K562 (cell line): ENCODE results near the gene SSR4. TPM values are rescaled to one million over a fixed set of nuclear protein-coding genes. Genes with fewer than 3 reads are reported as not detected.
A peak's percentile ranks its signal among the peaks of the same experiment; 100 is the strongest.

Experiments used
- CHD4 ChIP-seq: fragments of 200-600 bp; sonication (generic); IDR thresholded peaks from 3 replicates; pipeline ENCODE4 v1.6.1; 2012; ENCODE audit warnings: low read depth, mild to moderate bottlenecking, mixed read lengths, low read length, inconsistent platforms; ENCODE audit not compliant: insufficient read depth, insufficient replicate concordance, poor library complexity, severe bottlenecking
- CREBBP ChIP-seq: IDR thresholded peaks from one replicate; pipeline ENCODE4 v1.6.1; 2012; ENCODE audit warnings: low read depth, mild to moderate bottlenecking, control low read depth, inconsistent platforms, low read length
- FOXK1 ChIP-seq: sonication (generic); formaldehyde crosslinking; IDR thresholded peaks from 2 replicates; pipeline ENCODE4 v1.8.0; 2022; ENCODE audit warnings: missing genetic modification reagents, mild to moderate bottlenecking, borderline replicate concordance
- HIVEP1 ChIP-seq: fragments of 250-450 bp; sonication (Bioruptor Pico); IDR thresholded peaks from 2 replicates; pipeline ENCODE4 v1.4.0; 2020; ENCODE audit warnings: mild to moderate bottlenecking
- IFI16 ChIP-seq: fragments of 250-450 bp; sonication (Bioruptor Pico); IDR thresholded peaks from 2 replicates; pipeline ENCODE4 v2.1.2; 2022; ENCODE audit warnings: mild to moderate bottlenecking, inconsistent platforms
- MTA1 ChIP-seq: fragments of 450-650 bp; IDR thresholded peaks from 2 replicates; pipeline ENCODE4 v1.6.1; 2017; ENCODE audit warnings: borderline replicate concordance
- NELFE ChIP-seq: IDR thresholded peaks from 2 replicates; pipeline ENCODE4 v1.6.1; 2011; ENCODE audit warnings: mild to moderate bottlenecking; ENCODE audit not compliant: insufficient read depth, insufficient read length
- NR2F6 ChIP-seq: fragments of 450-650 bp; formaldehyde crosslinking; IDR thresholded peaks from 2 replicates; pipeline ENCODE4 v1.4.0; 2020; ENCODE audit warnings: mild to moderate bottlenecking
- OTX1 ChIP-seq: fragments of 450-650 bp; formaldehyde crosslinking; IDR thresholded peaks from 2 replicates; pipeline ENCODE4 v1.4.0; 2022; ENCODE audit warnings: mild to moderate bottlenecking
- RBM25 ChIP-seq: fragments of 200-400 bp; formaldehyde crosslinking; IDR thresholded peaks from 2 replicates; pipeline ENCODE4 v1.6.1; 2018; ENCODE audit warnings: low read length, low read depth, moderate library complexity; ENCODE audit not compliant: severe bottlenecking
- SAFB2 ChIP-seq: fragments of 200-400 bp; formaldehyde crosslinking; IDR thresholded peaks from 2 replicates; pipeline ENCODE4 v1.6.1; 2018; ENCODE audit warnings: borderline replicate concordance, low read length, low read depth, moderate library complexity; ENCODE audit not compliant: severe bottlenecking
- SIN3B ChIP-seq: fragments of 450-650 bp; IDR thresholded peaks from 2 replicates; pipeline ENCODE4 v1.6.1; 2017; ENCODE audit warnings: low read depth, mild to moderate bottlenecking, moderate library complexity
- SP1 ChIP-seq: sonication (generic); formaldehyde crosslinking; IDR thresholded peaks from 2 replicates; pipeline ENCODE4 v1.8.1; 2022; ENCODE audit warnings: mild to moderate bottlenecking, missing genetic modification reagents
- SUPT5H ChIP-seq: fragments of 450-650 bp; IDR thresholded peaks from 2 replicates; pipeline ENCODE4 v1.6.1; 2016
- TAF9B ChIP-seq: fragments of 450-650 bp; IDR thresholded peaks from 2 replicates; pipeline ENCODE4 v1.6.1; 2018; ENCODE audit warnings: mild to moderate bottlenecking; ENCODE audit not compliant: partially characterized antibody
- TBL1XR1 ChIP-seq, 2 experiments: IDR thresholded peaks; 2 replicates each; pipeline ENCODE4 v1.6.1; 2012; ENCODE audit warnings: improper control_type of control experiment in 2 of 2, low read length in 2 of 2, mild to moderate bottlenecking in 1 of 2
- XRCC4 ChIP-seq: IDR thresholded peaks from one replicate; pipeline ENCODE4 v1.6.1; 2011; ENCODE audit not compliant: insufficient read depth, insufficient read length; ENCODE audit errors: extremely low read depth
- ZFP36 ChIP-seq: fragments of 150-350 bp; IDR thresholded peaks from 2 replicates; pipeline ENCODE4 v1.6.1; 2018; ENCODE audit warnings: low read length, low read depth; ENCODE audit not compliant: partially characterized antibody
- polyA plus RNA-seq, 8 experiments: library from polyadenylated mRNA; depleted of rRNA in 4 of 8; stranded (reverse) in 5 of 8; unstranded in 3 of 8; fragments of >200 nt; fragmentation: Nextera tagmentation in 2 of 8; fragmentation: Illumina TruSeq in 1 of 8; extraction: Ambion mirVana in 2 of 8; extraction: Trizol in 1 of 8; gene quantifications; 2 replicates each; pipeline versions ENCODE4 v1.2.1 to v1.2.3, GENCODE V29; 2011 to 2014; ENCODE audit warnings: inconsistent platforms in 1 of 8, missing spikeins in 1 of 8
- total RNA-seq, 7 experiments: library from RNA; depleted of rRNA in 6 of 7; stranded (reverse); fragments of >200 nt in 6 of 7; fragmentation: Illumina TruSeq in 2 of 7; extraction: Trizol in 2 of 7; gene quantifications; 2 replicates each; pipeline versions ENCODE4 v1.2.1 to v1.2.3, GENCODE V29; 2011 to 2021; ENCODE audit warnings: low replicate concordance in 1 of 7
- TF ChIP-seq, protein P1 (sequence below): fragments of 250-450 bp; sonication (Bioruptor Pico); IDR thresholded peaks from 2 replicates; pipeline ENCODE4 v1.4.0; 2020; ENCODE audit warnings: mild to moderate bottlenecking, moderate library complexity, borderline replicate concordance
- TF ChIP-seq, protein P2 (sequence below): sonication (generic); formaldehyde crosslinking; IDR thresholded peaks from 2 replicates; pipeline ENCODE4 v1.8.1; 2023; ENCODE audit warnings: mild to moderate bottlenecking, missing genetic modification reagents
- TF ChIP-seq, protein P3 (sequence below): fragments of 450-650 bp; IDR thresholded peaks from 2 replicates; pipeline ENCODE4 v1.6.1; 2016; ENCODE audit warnings: antibody characterized with exemption

The SSR4 gene
- total and polyA plus RNA-seq, 9 of the 15 experiments (the other 6 are each of a cell fraction or from before 2014, with no cell fraction given): 146 to 492 (median 272) TPM

DNA sequence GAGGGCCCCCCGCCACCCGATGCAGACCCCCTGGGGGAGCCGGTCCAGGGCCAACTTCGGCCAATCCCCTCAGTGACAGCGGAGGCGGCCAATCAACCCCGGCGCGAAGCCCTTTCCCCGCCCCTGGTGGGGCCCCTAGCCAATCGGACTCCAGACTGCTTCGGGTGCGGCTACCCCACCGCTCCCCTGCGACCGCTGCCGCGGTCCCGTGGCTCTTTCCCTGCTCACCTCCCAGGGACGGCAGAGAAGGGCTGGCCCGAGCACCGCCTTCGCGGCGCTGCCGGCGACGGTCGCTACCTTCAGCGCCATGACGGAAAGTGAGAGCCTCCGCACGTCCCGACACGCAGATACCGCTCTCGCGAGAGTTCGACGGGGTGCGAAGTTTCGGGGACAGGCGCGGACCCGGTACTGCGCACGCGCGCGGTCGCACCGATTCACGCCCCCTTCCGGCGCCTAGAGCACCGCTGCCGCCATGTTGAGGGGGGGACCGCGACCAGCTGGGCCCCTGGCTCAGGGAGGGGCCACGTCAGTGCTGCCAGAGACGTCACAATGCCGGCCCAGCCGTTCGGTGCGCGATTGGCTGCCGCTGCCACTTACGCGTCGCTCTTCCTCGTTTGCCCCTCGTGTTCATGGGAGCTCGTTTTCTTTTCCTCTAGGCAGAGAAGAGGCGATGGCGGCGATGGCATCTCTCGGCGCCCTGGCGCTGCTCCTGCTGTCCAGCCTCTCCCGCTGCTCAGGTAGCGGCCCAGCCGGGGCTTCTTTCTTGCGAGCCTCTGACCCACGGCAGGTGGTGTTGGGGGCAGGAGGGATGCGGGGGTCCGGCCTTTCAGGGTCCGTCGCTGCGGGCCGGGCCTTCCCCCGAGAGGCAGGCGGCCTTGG lies at the start of gene SSR4, which contains the start of gene IDH3G (continued):
- TF ChIP-seq FOXK1 (CRISPR knock-in tag) (no peak; the same call in 1 of the 2 replicates), SUPT5H (peak; percentile 74), IFI16 (CRISPR knock-in tag) (no peak), HIVEP1 (CRISPR knock-in tag) (no peak), TAF9B (peak; percentile 78), SP1 (CRISPR knock-in tag) (peak; percentile 90), CREBBP (no peak), NR2F6 (CRISPR knock-in tag) (no peak), TBL1XR1 (IDR thresholded peaks at IDR 0.05; ENCODE audit: low read length in 2 of 2) (no peak), NELFE (no peak), RBM25 (peak; percentile 94), XRCC4 (no peak), CHD4 (no peak), MTA1 (peak; percentile 71; the same call in 1 of the 2 replicates), SIN3B (no peak; the same call in 1 of the 2 replicates), ZFP36 (no peak), SAFB2 (no peak), OTX1 (CRISPR knock-in tag) (no peak)
- TF ChIP-seq, protein P1, sequence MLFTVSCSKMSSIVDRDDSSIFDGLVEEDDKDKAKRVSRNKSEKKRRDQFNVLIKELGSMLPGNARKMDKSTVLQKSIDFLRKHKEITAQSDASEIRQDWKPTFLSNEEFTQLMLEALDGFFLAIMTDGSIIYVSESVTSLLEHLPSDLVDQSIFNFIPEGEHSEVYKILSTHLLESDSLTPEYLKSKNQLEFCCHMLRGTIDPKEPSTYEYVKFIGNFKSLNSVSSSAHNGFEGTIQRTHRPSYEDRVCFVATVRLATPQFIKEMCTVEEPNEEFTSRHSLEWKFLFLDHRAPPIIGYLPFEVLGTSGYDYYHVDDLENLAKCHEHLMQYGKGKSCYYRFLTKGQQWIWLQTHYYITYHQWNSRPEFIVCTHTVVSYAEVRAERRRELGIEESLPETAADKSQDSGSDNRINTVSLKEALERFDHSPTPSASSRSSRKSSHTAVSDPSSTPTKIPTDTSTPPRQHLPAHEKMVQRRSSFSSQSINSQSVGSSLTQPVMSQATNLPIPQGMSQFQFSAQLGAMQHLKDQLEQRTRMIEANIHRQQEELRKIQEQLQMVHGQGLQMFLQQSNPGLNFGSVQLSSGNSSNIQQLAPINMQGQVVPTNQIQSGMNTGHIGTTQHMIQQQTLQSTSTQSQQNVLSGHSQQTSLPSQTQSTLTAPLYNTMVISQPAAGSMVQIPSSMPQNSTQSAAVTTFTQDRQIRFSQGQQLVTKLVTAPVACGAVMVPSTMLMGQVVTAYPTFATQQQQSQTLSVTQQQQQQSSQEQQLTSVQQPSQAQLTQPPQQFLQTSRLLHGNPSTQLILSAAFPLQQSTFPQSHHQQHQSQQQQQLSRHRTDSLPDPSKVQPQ (CRISPR knock-in tag): no peak
- TF ChIP-seq, protein P2, sequence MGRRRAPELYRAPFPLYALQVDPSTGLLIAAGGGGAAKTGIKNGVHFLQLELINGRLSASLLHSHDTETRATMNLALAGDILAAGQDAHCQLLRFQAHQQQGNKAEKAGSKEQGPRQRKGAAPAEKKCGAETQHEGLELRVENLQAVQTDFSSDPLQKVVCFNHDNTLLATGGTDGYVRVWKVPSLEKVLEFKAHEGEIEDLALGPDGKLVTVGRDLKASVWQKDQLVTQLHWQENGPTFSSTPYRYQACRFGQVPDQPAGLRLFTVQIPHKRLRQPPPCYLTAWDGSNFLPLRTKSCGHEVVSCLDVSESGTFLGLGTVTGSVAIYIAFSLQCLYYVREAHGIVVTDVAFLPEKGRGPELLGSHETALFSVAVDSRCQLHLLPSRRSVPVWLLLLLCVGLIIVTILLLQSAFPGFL: no peak
- TF ChIP-seq, protein P3, sequence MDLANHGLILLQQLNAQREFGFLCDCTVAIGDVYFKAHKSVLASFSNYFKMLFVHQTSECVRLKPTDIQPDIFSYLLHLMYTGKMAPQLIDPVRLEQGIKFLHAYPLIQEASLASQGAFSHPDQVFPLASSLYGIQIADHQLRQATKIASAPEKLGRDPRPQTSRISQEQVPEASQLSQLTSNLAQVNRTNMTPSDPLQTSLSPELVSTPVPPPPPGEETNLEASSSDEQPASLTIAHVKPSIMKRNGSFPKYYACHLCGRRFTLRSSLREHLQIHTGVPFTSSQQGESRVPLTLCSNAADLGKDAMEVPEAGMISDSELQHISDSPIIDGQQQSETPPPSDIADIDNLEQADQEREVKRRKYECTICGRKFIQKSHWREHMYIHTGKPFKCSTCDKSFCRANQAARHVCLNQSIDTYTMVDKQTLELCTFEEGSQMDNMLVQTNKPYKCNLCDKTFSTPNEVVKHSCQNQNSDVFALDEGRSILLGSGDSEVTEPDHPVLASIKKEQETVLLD: peak; percentile 94
